IMR-90 (cell line): Measurements from ENCODE around the gene MRPL23. TPM values are rescaled to one million over a fixed set of nuclear protein-coding genes. Genes with fewer than 3 reads are reported as not detected.

ENCODE experiments used
- ATAC-seq: fragments of 200-7000 bp; cut with Tn5 transposase; 2 replicates; pipeline ENCODE4 v1.9.1; 2020; ENCODE audit warnings: low read depth, mild to moderate bottlenecking, moderate library complexity
- BruUV-seq: library from RNA; stranded (reverse); fragments of 400-500 nt; replicated peaks from 2 replicates; lab custom pipeline; 2021; lab: Mats Ljungman, UMichigan
- CTCF ChIA-PET: fragments of 300-600 bp; formaldehyde crosslinking; extraction: SDS; loops from one replicate; lab custom pipeline; 2021; ENCODE audit warnings: antibody characterized with exemption; lab: Yijun Ruan, JAX
- POLR2A ChIA-PET: fragments of 300-600 bp; sonication (Branson Sonifier 250); formaldehyde crosslinking; loops from one replicate; lab custom pipeline; 2022; ENCODE audit warnings: antibody characterized with exemption; ENCODE audit not compliant: unreplicated experiment; lab: Charles Lee
- DNase-seq: peaks from one replicate; pipeline ENCODE4 v3.0.0; 2013
- H2AFZ ChIP-seq: replicated peaks from 2 replicates; pipeline ENCODE3; 2013; ENCODE audit warnings: low read length, mild to moderate bottlenecking; ENCODE audit not compliant: poor library complexity
- H2AK5ac ChIP-seq: 2 replicates; pipeline ENCODE4 v1.6.1; 2013; ENCODE audit warnings: low read depth, low read length, inconsistent platforms
- H2AK9ac ChIP-seq: replicated peaks from 2 replicates; pipeline ENCODE3; 2013; ENCODE audit warnings: mild to moderate bottlenecking, low read depth, low read length, moderate library complexity; ENCODE audit not compliant: poor library complexity
- H2BK120ac ChIP-seq: 2 replicates; pipeline ENCODE4 v1.6.1; 2013; ENCODE audit warnings: low read depth, low read length, inconsistent platforms
- H2BK15ac ChIP-seq: 3 replicates; pipeline ENCODE4 v1.6.1; 2013; ENCODE audit warnings: low read depth, low read length, inconsistent platforms
- H2BK20ac ChIP-seq: 2 replicates; pipeline ENCODE4 v1.6.1; 2013; ENCODE audit warnings: low read depth, mild to moderate bottlenecking, inconsistent platforms, low read length, moderate library complexity
- H2BK5ac ChIP-seq: 2 replicates; pipeline ENCODE4 v1.6.1; 2013; ENCODE audit warnings: mild to moderate bottlenecking, low read depth, low read length, inconsistent platforms; ENCODE audit not compliant: poor library complexity, severe bottlenecking
- H3K14ac ChIP-seq: replicated peaks from 2 replicates; pipeline ENCODE4 v1.6.1; 2013; ENCODE audit warnings: low read depth, low read length, inconsistent platforms
- H3K18ac ChIP-seq: 2 replicates; pipeline ENCODE4 v1.6.1; 2013; ENCODE audit warnings: low read depth, low read length, control low read depth
- H3K23ac ChIP-seq: 2 replicates; pipeline ENCODE4 v1.6.1; 2013; ENCODE audit warnings: low read depth, low read length, inconsistent platforms
- H3K27ac ChIP-seq: 2 replicates; pipeline ENCODE4 v1.5.1; 2013; ENCODE audit warnings: mild to moderate bottlenecking, control low read depth, low read length; ENCODE audit not compliant: insufficient read depth
- H3K27me3 ChIP-seq: 2 replicates; pipeline ENCODE4 v1.6.1; 2013; ENCODE audit warnings: low read length; ENCODE audit not compliant: control insufficient read depth, insufficient read depth
- H3K36me3 ChIP-seq: 2 replicates; pipeline ENCODE4 v1.6.1; 2013; ENCODE audit warnings: low read length, mixed read lengths; ENCODE audit not compliant: control insufficient read depth, insufficient read depth
- H3K4ac ChIP-seq: 2 replicates; pipeline ENCODE4 v1.6.1; 2013; ENCODE audit warnings: low read depth, low read length, inconsistent platforms
- H3K4me1 ChIP-seq: 2 replicates; pipeline ENCODE4 v1.6.1; 2013; ENCODE audit warnings: low read length, mixed read lengths; ENCODE audit not compliant: control insufficient read depth, insufficient read depth
- H3K4me2 ChIP-seq: 2 replicates; pipeline ENCODE4 v1.6.1; 2013; ENCODE audit warnings: low read depth, mild to moderate bottlenecking, control low read depth, low read length, moderate library complexity
- H3K4me3 ChIP-seq: 2 replicates; pipeline ENCODE4 v1.5.1; 2013; ENCODE audit warnings: low read depth, mild to moderate bottlenecking, control low read depth, low read length, moderate library complexity; ENCODE audit not compliant: insufficient read depth
- H3K56ac ChIP-seq: 2 replicates; pipeline ENCODE4 v1.6.1; 2013; ENCODE audit warnings: low read length, inconsistent platforms; ENCODE audit not compliant: insufficient read depth; ENCODE audit errors: extremely low read depth
- H3K79me1 ChIP-seq, 2 experiments: 2 replicates each; pipeline ENCODE4 v1.6.1; 2013; ENCODE audit warnings: low read length in 2 of 2, inconsistent platforms in 1 of 2, low read depth in 1 of 2
- H3K9ac ChIP-seq: 2 replicates; pipeline ENCODE4 v1.6.1; 2013; ENCODE audit warnings: low read depth, low read length, control low read depth
- H3K9me1 ChIP-seq: 2 replicates; pipeline ENCODE4 v1.6.1; 2013; ENCODE audit warnings: low read length, inconsistent platforms; ENCODE audit not compliant: insufficient read depth
- H3K9me3 ChIP-seq: 2 replicates; pipeline ENCODE4 v1.6.1; 2013; ENCODE audit warnings: low read length; ENCODE audit not compliant: control insufficient read depth, insufficient read depth
- H4K20me1 ChIP-seq: 2 replicates; pipeline ENCODE4 v1.6.1; 2013; ENCODE audit warnings: low read length, inconsistent platforms; ENCODE audit not compliant: insufficient read depth
- H4K5ac ChIP-seq: 2 replicates; pipeline ENCODE4 v1.6.1; 2013; ENCODE audit warnings: mild to moderate bottlenecking, low read depth, low read length, control low read depth
- H4K8ac ChIP-seq, 2 experiments: 2 replicates each; pipeline ENCODE4 v1.6.1; 2013; ENCODE audit warnings: low read depth in 2 of 2, low read length in 2 of 2, control low read depth in 1 of 2, inconsistent platforms in 1 of 2
- H4K91ac ChIP-seq: 2 replicates; pipeline ENCODE4 v1.6.1; 2013; ENCODE audit warnings: low read depth, low read length, inconsistent platforms; ENCODE audit not compliant: insufficient read depth
- BHLHE40 ChIP-seq: fragments of 150-350 bp; IDR thresholded peaks from 2 replicates; pipeline ENCODE4 v1.6.1; 2016; ENCODE audit warnings: mild to moderate bottlenecking, low read depth, low read length
- CEBPB ChIP-seq: IDR thresholded peaks from 2 replicates; pipeline ENCODE4 v1.6.1; 2012; ENCODE audit warnings: low read depth, low read length, improper control_type of control experiment
- ELK1 ChIP-seq: fragments of 150-350 bp; IDR thresholded peaks from 2 replicates; pipeline ENCODE4 v1.6.1; 2016; ENCODE audit warnings: low read depth, mild to moderate bottlenecking, low read length, moderate library complexity, borderline replicate concordance
- MAFK ChIP-seq: IDR thresholded peaks from 2 replicates; pipeline ENCODE4 v1.6.1; 2012; ENCODE audit warnings: low read depth, low read length, improper control_type of control experiment
- MAZ ChIP-seq: IDR thresholded peaks from 2 replicates; pipeline ENCODE4 v1.6.1; 2012; ENCODE audit warnings: low read depth, mild to moderate bottlenecking, low read length, improper control_type of control experiment, moderate library complexity, borderline replicate concordance
- NFE2L2 ChIP-seq: fragments of 150-350 bp; IDR thresholded peaks from 2 replicates; pipeline ENCODE4 v1.6.1; 2016; ENCODE audit warnings: low read depth, mild to moderate bottlenecking, low read length
- POLR2A ChIP-seq: IDR thresholded peaks from 2 replicates; pipeline ENCODE4 v1.6.1; 2012; ENCODE audit warnings: mild to moderate bottlenecking, low read depth, low read length
- RAD21 ChIP-seq: IDR thresholded peaks from 2 replicates; pipeline ENCODE4 v1.6.1; 2012; ENCODE audit warnings: low read length, improper control_type of control experiment
- RFX5 ChIP-seq: IDR thresholded peaks from 2 replicates; pipeline ENCODE4 v1.8.0; 2012; ENCODE audit warnings: low read depth, mild to moderate bottlenecking, low read length, moderate library complexity
- SMC3 ChIP-seq: fragments of 150-350 bp; IDR thresholded peaks from 2 replicates; pipeline ENCODE4 v1.6.1; 2016; ENCODE audit warnings: low read depth, mild to moderate bottlenecking, antibody characterized with exemption, low read length, moderate library complexity
- WGBS, 2 experiments: methylation state at CpG; one replicate each; pipeline versions ENCODE4 v1.1.5 to v1.1.7; 2013; ENCODE audit warnings: missing lambda C conversion rate in 2 of 2; ENCODE audit not compliant: insufficient read length in 1 of 2; ENCODE audit errors: extremely low coverage in 2 of 2; 5-methylcytosine and 5-hydroxymethylcytosine counted together
- dilution Hi-C: fragments of 300-500 bp; cut with HindIII; formaldehyde crosslinking; loops from one replicate; pipeline ENCODE4 v1.14.3; 2018; ENCODE audit warnings: low sequenced_read_pairs; ENCODE audit not compliant: unreplicated experiment
- in situ Hi-C: fragments of 300-500 bp; cut with MboI; formaldehyde crosslinking; loops from 3 replicates; pipeline ENCODE4 v1.14.3; 2019; ENCODE audit warnings: low sequenced_read_pairs, inconsistent platforms, mixed read lengths
- intact Hi-C: fragments of 100-400 bp; cut with micrococcal nuclease; formaldehyde crosslinking; loops from 2 replicates; pipeline ENCODE4 v1.10.0; 2022
- polyA plus RNA-seq, 3 experiments: library from polyadenylated mRNA; depleted of rRNA; stranded (reverse); fragments of >200 nt; gene quantifications; 2 replicates each; pipeline ENCODE4 v1.2.3, GENCODE V29; 2012; ENCODE audit warnings: low replicate concordance in 1 of 3
- total RNA-seq: library from RNA; depleted of rRNA; stranded (reverse); fragments of >200 nt; gene quantifications from 2 replicates; pipeline ENCODE4 v1.2.3, GENCODE V29; 2012
- TF ChIP-seq, protein P1 (sequence below): conservative IDR thresholded peaks from 2 replicates; pipeline ENCODE4 v1.5.1; 2012; ENCODE audit warnings: mild to moderate bottlenecking, low read depth, low read length, improper control_type of control experiment
- TF ChIP-seq, protein P2 (sequence below): fragments of 150-350 bp; IDR thresholded peaks from 2 replicates; pipeline ENCODE4 v1.6.1; 2017; ENCODE audit warnings: mild to moderate bottlenecking, antibody characterized with exemption, low read length, low read depth

MRPL23 gene
- total and polyA plus RNA-seq, 2 of the 4 experiments (the other 2 are of a cell fraction) = 68.4 to 114 TPM

GRCh38 chr11:1952806-1953482, 5.8 kb downstream of the MRPL23 start:
- H3K23ac ChIP-seq = no peak overlapping the region
- no peak for DNase-seq
- no peaks in the 10 kb centered on the region for H4K20me1 ChIP-seq
- CTCF ChIA-PET = interaction anchor here (1.4 kb wide), 1 partner anchor 199 kb away, joined by 3 read pairs; no protein-coding TSS in a partner anchor
- H3K14ac ChIP-seq = no peak overlapping the region
- no peak overlapping the region for H2AFZ ChIP-seq
- no peak overlapping the region for H3K4me3 ChIP-seq
- H3K9me3 ChIP-seq = no peaks in the 10 kb centered on the region
- no peaks in the 10 kb centered on the region for H3K9me1 ChIP-seq
- dilution Hi-C loops = no loop called here
- ATAC-seq = no peak
- no peak overlapping the region for H3K4ac ChIP-seq
- H4K8ac ChIP-seq = no peak overlapping the region
- no peak overlapping the region for H4K91ac ChIP-seq
- no peaks in the 10 kb centered on the region for H3K36me3 ChIP-seq
- H2BK15ac ChIP-seq = no peak overlapping the region
- H2BK5ac ChIP-seq = no peak overlapping the region
- intact Hi-C loops = no loop called here
- no peaks in the 10 kb centered on the region for H3K4me1 ChIP-seq
- TF ChIP-seq BHLHE40 = no peak
- no peak for TF ChIP-seq MAZ
- no peak for TF ChIP-seq RAD21
- no peak for TF ChIP-seq RFX5
- no peak for TF ChIP-seq SMC3
- no peak for TF ChIP-seq ELK1
- TF ChIP-seq POLR2A = no peak
- TF ChIP-seq, protein P1, sequence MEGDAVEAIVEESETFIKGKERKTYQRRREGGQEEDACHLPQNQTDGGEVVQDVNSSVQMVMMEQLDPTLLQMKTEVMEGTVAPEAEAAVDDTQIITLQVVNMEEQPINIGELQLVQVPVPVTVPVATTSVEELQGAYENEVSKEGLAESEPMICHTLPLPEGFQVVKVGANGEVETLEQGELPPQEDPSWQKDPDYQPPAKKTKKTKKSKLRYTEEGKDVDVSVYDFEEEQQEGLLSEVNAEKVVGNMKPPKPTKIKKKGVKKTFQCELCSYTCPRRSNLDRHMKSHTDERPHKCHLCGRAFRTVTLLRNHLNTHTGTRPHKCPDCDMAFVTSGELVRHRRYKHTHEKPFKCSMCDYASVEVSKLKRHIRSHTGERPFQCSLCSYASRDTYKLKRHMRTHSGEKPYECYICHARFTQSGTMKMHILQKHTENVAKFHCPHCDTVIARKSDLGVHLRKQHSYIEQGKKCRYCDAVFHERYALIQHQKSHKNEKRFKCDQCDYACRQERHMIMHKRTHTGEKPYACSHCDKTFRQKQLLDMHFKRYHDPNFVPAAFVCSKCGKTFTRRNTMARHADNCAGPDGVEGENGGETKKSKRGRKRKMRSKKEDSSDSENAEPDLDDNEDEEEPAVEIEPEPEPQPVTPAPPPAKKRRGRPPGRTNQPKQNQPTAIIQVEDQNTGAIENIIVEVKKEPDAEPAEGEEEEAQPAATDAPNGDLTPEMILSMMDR = no peak
- TF ChIP-seq MAFK = no peak
- no peak for TF ChIP-seq NFE2L2
- TF ChIP-seq CEBPB = no peak
- TF ChIP-seq, protein P2, sequence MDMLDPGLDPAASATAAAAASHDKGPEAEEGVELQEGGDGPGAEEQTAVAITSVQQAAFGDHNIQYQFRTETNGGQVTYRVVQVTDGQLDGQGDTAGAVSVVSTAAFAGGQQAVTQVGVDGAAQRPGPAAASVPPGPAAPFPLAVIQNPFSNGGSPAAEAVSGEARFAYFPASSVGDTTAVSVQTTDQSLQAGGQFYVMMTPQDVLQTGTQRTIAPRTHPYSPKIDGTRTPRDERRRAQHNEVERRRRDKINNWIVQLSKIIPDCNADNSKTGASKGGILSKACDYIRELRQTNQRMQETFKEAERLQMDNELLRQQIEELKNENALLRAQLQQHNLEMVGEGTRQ = no peak
- no peak overlapping the region for H3K56ac ChIP-seq
- H3K18ac ChIP-seq = no peak overlapping the region
- in situ Hi-C loops = no loop called here
- POLR2A ChIA-PET = no interaction called here
- H2AK9ac ChIP-seq = no peak overlapping the region
- no peak overlapping the region for H3K9ac ChIP-seq
- H3K4me2 ChIP-seq = no peak overlapping the region
- H4K5ac ChIP-seq = no peak overlapping the region
- H3K27ac ChIP-seq = no peak overlapping the region
- H2BK20ac ChIP-seq = no peak overlapping the region
- no peaks in the 10 kb centered on the region for H3K27me3 ChIP-seq
- no CpG with 5 or more reads among the region's 29 CpGs for WGBS, 2 experiments
- no peak overlapping the region for H2BK120ac ChIP-seq
- no TSS peak for BruUV-seq
- no peaks in the 10 kb centered on the region for H3K79me1 ChIP-seq
- H2AK5ac ChIP-seq = no peak overlapping the region
